ENCODE data around the gene PRKAG3.

GRCh38 chr2:218856896-218857243 is 25.3 kb upstream of the PRKAG3 start:
- TF ChIP-seq GATA2 (CRISPR knock-in tag; IDR thresholded peaks at IDR 0.05) (no peak), CTCF (IDR thresholded peaks at IDR 0.05) (no peak), MAX (IDR thresholded peaks at IDR 0.05; ENCODE audit: low read depth) (no peak), POLR2AphosphoS5 (IDR thresholded peaks at IDR 0.05; ENCODE audit: low read depth, low read length) (no peak), EP300 (IDR thresholded peaks at IDR 0.05; ENCODE audit: borderline replicate concordance in 1 of 2, low read depth in 1 of 2, low read length in 1 of 2) (no peak), REST (IDR thresholded peaks at IDR 0.05; ENCODE audit: low read depth, low read length) (no peak), YY1 (IDR thresholded peaks at IDR 0.05; ENCODE audit: low read depth) (no peak), PBX3 (IDR thresholded peaks at IDR 0.05) (no peak), SMC3 (IDR thresholded peaks at IDR 0.05; ENCODE audit: low read depth, low read length) (no peak), JUND (IDR thresholded peaks at IDR 0.05) (no peak), GABPA (IDR thresholded peaks at IDR 0.05; ENCODE audit: low read depth) (no peak), FOXM1 (IDR thresholded peaks at IDR 0.05; ENCODE audit: low read depth) (no peak), FOSL2 (IDR thresholded peaks at IDR 0.05; ENCODE audit: borderline replicate concordance, low read depth) (no peak)

Data from SK-N-SH (cell line).